Neural cell (in vitro differentiated cells): ENCODE results near the gene RETREG1. TPM values are rescaled to one million over a fixed set of nuclear protein-coding genes. Genes with fewer than 3 reads are reported as not detected.

Source experiments
- H2AFZ ChIP-seq: fragments of 200-600, 300-800 bp; sonication (generic), shearing (Covaris generic); 2 replicates; pipeline ENCODE4 v1.6.0; 2014; ENCODE audit warnings: low read depth, mild to moderate bottlenecking, antibody characterized with exemption, low read length, moderate library complexity
- H3F3A ChIP-seq: fragments of 200-600 bp; shearing (Covaris generic); 2 replicates; pipeline ENCODE4 v1.6.1; 2016; ENCODE audit warnings: mild to moderate bottlenecking, moderate library complexity, mixed read lengths, antibody characterized with exemption, low read length; ENCODE audit not compliant: insufficient read depth, poor library complexity, severe bottlenecking
- H3K27ac ChIP-seq: fragments of 200-600, 300-800 bp; sonication (generic), shearing (Covaris generic); 2 replicates; pipeline ENCODE4 v1.5.1; 2014; ENCODE audit warnings: mild to moderate bottlenecking, low read length, moderate library complexity
- H3K27me3 ChIP-seq: fragments of 300-800, 200-600 bp; sonication (generic), shearing (Covaris generic); 2 replicates; pipeline ENCODE4 v1.6.0; 2014; ENCODE audit warnings: mild to moderate bottlenecking, low read depth, low read length, moderate library complexity; ENCODE audit not compliant: insufficient read depth
- H3K36me3 ChIP-seq: fragments of 300-800, 200-600 bp; sonication (generic), shearing (Covaris generic); 2 replicates; pipeline ENCODE4 v1.5.1; 2014; ENCODE audit warnings: mild to moderate bottlenecking, antibody characterized with exemption, low read length, moderate library complexity; ENCODE audit not compliant: insufficient read depth
- H3K4me2 ChIP-seq: fragments of 300-800, 200-600 bp; sonication (generic), shearing (Covaris generic); 2 replicates; pipeline ENCODE4 v1.6.0; 2014; ENCODE audit warnings: mild to moderate bottlenecking, low read length
- H3K4me3 ChIP-seq: fragments of 300-800, 200-600 bp; sonication (generic), shearing (Covaris generic); 2 replicates; pipeline ENCODE4 v1.5.1; 2014; ENCODE audit warnings: mild to moderate bottlenecking, low read length, moderate library complexity
- H3K79me2 ChIP-seq: fragments of 200-600 bp; shearing (Covaris generic); replicated peaks from 2 replicates; pipeline ENCODE4 v1.6.0; 2014; ENCODE audit warnings: mild to moderate bottlenecking, low read length, moderate library complexity; ENCODE audit not compliant: insufficient read depth
- H3K9ac ChIP-seq: fragments of 300-800, 200-600 bp; sonication (generic), shearing (Covaris generic); 2 replicates; pipeline ENCODE4 v1.6.1; 2016; ENCODE audit warnings: mild to moderate bottlenecking, low read length, mixed read lengths
- H3K9me2 ChIP-seq: fragments of 200-600 bp; shearing (Covaris generic); 2 replicates; pipeline ENCODE4 v1.6.1; 2016; ENCODE audit warnings: mild to moderate bottlenecking, low read length, mixed read lengths; ENCODE audit not compliant: insufficient read depth
- H3K9me3 ChIP-seq: fragments of 200-600, 300-800 bp; sonication (generic), shearing (Covaris generic); 2 replicates; pipeline ENCODE4 v1.6.1; 2016; ENCODE audit warnings: mild to moderate bottlenecking, mixed run types, low read length, moderate library complexity, mixed read lengths
- H4K20me1 ChIP-seq: fragments of 200-600 bp; shearing (Covaris generic); 2 replicates; pipeline ENCODE4 v1.6.1; 2016; ENCODE audit warnings: mild to moderate bottlenecking, mixed run types; ENCODE audit not compliant: insufficient read depth
- EP300 ChIP-seq: fragments of 450-650 bp; conservative IDR thresholded peaks from 2 replicates; pipeline ENCODE4 v1.6.1; 2014; ENCODE audit warnings: antibody characterized with exemption, mild to moderate bottlenecking, moderate library complexity; ENCODE audit not compliant: poor library complexity, severe bottlenecking
- EZH2 ChIP-seq: fragments of 200-600, 300-800 bp; shearing (Covaris generic), sonication (generic); IDR thresholded peaks from 2 replicates; pipeline ENCODE4 v1.6.1; 2014; ENCODE audit warnings: antibody characterized with exemption, low read length, borderline replicate concordance, mild to moderate bottlenecking; ENCODE audit not compliant: insufficient read depth, poor library complexity, severe bottlenecking
- MXI1 ChIP-seq: fragments of 450-650 bp; conservative IDR thresholded peaks from 2 replicates; pipeline ENCODE4 v1.6.1; 2014; ENCODE audit warnings: antibody characterized with exemption, mild to moderate bottlenecking; ENCODE audit not compliant: poor library complexity, severe bottlenecking
- POLR2AphosphoS5 ChIP-seq: IDR thresholded peaks from 2 replicates; pipeline ENCODE4 v1.6.1; 2012
- RAD21 ChIP-seq: fragments of 450-650 bp; conservative IDR thresholded peaks from 2 replicates; pipeline ENCODE4 v1.6.1; 2014; ENCODE audit warnings: antibody characterized with exemption, mild to moderate bottlenecking, moderate library complexity
- SMC3 ChIP-seq: fragments of 450-650 bp; conservative IDR thresholded peaks from 2 replicates; pipeline ENCODE4 v1.6.1; 2014; ENCODE audit warnings: antibody characterized with exemption, mild to moderate bottlenecking, moderate library complexity; ENCODE audit not compliant: poor library complexity
- TAF1 ChIP-seq: IDR thresholded peaks from 2 replicates; pipeline ENCODE4 v1.6.1; 2012; ENCODE audit warnings: low read depth
- polyA plus RNA-seq: library from polyadenylated mRNA; depleted of rRNA; stranded (reverse); fragments of >200 nt; gene quantifications from 2 replicates; pipeline ENCODE4 v1.2.3, GENCODE V29; 2014
- TF ChIP-seq, protein P1 (sequence below): IDR thresholded peaks from 2 replicates; pipeline ENCODE4 v1.6.1; 2012; ENCODE audit warnings: borderline replicate concordance
- TF ChIP-seq, protein P2 (sequence below): fragments of 450-650 bp; IDR thresholded peaks from 2 replicates; pipeline ENCODE4 v1.5.1; 2014; ENCODE audit warnings: antibody characterized with exemption, mild to moderate bottlenecking, moderate library complexity; ENCODE audit not compliant: poor library complexity, severe bottlenecking

Gene RETREG1
- polyA plus RNA-seq, 1 donor from 2014 or later: 25.4 TPM

- TF ChIP-seq RAD21 (no peak), EP300 (no peak), EZH2 (no peak), MXI1 (no peak), POLR2AphosphoS5 (no peak), TAF1 (no peak), SMC3 (no peak)
- TF ChIP-seq, protein P1, sequence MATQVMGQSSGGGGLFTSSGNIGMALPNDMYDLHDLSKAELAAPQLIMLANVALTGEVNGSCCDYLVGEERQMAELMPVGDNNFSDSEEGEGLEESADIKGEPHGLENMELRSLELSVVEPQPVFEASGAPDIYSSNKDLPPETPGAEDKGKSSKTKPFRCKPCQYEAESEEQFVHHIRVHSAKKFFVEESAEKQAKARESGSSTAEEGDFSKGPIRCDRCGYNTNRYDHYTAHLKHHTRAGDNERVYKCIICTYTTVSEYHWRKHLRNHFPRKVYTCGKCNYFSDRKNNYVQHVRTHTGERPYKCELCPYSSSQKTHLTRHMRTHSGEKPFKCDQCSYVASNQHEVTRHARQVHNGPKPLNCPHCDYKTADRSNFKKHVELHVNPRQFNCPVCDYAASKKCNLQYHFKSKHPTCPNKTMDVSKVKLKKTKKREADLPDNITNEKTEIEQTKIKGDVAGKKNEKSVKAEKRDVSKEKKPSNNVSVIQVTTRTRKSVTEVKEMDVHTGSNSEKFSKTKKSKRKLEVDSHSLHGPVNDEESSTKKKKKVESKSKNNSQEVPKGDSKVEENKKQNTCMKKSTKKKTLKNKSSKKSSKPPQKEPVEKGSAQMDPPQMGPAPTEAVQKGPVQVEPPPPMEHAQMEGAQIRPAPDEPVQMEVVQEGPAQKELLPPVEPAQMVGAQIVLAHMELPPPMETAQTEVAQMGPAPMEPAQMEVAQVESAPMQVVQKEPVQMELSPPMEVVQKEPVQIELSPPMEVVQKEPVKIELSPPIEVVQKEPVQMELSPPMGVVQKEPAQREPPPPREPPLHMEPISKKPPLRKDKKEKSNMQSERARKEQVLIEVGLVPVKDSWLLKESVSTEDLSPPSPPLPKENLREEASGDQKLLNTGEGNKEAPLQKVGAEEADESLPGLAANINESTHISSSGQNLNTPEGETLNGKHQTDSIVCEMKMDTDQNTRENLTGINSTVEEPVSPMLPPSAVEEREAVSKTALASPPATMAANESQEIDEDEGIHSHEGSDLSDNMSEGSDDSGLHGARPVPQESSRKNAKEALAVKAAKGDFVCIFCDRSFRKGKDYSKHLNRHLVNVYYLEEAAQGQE: no peak
- TF ChIP-seq, protein P2, sequence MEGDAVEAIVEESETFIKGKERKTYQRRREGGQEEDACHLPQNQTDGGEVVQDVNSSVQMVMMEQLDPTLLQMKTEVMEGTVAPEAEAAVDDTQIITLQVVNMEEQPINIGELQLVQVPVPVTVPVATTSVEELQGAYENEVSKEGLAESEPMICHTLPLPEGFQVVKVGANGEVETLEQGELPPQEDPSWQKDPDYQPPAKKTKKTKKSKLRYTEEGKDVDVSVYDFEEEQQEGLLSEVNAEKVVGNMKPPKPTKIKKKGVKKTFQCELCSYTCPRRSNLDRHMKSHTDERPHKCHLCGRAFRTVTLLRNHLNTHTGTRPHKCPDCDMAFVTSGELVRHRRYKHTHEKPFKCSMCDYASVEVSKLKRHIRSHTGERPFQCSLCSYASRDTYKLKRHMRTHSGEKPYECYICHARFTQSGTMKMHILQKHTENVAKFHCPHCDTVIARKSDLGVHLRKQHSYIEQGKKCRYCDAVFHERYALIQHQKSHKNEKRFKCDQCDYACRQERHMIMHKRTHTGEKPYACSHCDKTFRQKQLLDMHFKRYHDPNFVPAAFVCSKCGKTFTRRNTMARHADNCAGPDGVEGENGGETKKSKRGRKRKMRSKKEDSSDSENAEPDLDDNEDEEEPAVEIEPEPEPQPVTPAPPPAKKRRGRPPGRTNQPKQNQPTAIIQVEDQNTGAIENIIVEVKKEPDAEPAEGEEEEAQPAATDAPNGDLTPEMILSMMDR: no peak
- Histone ChIP-seq H2AFZ (no peak overlapping the region), H3F3A (no peaks in the 10 kb centered on the region), H4K20me1 (no peaks in the 10 kb centered on the region), H3K27me3 (no peaks in the 10 kb centered on the region), H3K9me3 (no peaks in the 10 kb centered on the region), H3K4me2 (no peak overlapping the region), H3K79me2 (no peaks in the 10 kb centered on the region), H3K36me3 (no peaks in the 10 kb centered on the region), H3K9me2 (no peaks in the 10 kb centered on the region), H3K9ac (no peak overlapping the region), H3K4me3 (no peak overlapping the region), H3K27ac (no peak overlapping the region)
These were observed 24.5 kb downstream of the RETREG1 start for GRCh38 chr5:16592255-16592654.

GRCh38 chr5:16590685-16591084 is 26.1 kb downstream of the RETREG1 start:
- Histone ChIP-seq H2AFZ (no peak overlapping the region), H3K9me2 (no peaks in the 10 kb centered on the region), H3K4me2 (no peak overlapping the region), H3K27me3 (no peaks in the 10 kb centered on the region), H3K4me3 (no peak overlapping the region), H4K20me1 (no peaks in the 10 kb centered on the region), H3F3A (no peaks in the 10 kb centered on the region), H3K9ac (no peak overlapping the region), H3K27ac (no peak overlapping the region), H3K9me3 (no peaks in the 10 kb centered on the region), H3K79me2 (no peaks in the 10 kb centered on the region), H3K36me3 (no peaks in the 10 kb centered on the region)
- no peak for TF ChIP-seq RAD21
- no peak for TF ChIP-seq SMC3
- TF ChIP-seq EZH2: no peak
- no peak for TF ChIP-seq EP300
- TF ChIP-seq, protein P1: no peak
- TF ChIP-seq POLR2AphosphoS5: no peak
- TF ChIP-seq, protein P2: no peak
- TF ChIP-seq MXI1: no peak
